HEK293 (cell line): ENCODE data around the gene MAP1LC3A.

Source experiments
- CTCF ChIP-seq: fragments of 450-650 bp; formaldehyde crosslinking; IDR thresholded peaks from 2 replicates; pipeline ENCODE4 v1.5.1; 2016; ENCODE audit warnings: missing biosample characterization, missing genetic modification characterization
- PBX3 ChIP-seq: sonication (generic); formaldehyde crosslinking; IDR thresholded peaks from 2 replicates; pipeline ENCODE4 v1.8.1; 2022; ENCODE audit warnings: mild to moderate bottlenecking, moderate library complexity, missing genetic modification reagents
- SP7 ChIP-seq: fragments of 450-650 bp; formaldehyde crosslinking; IDR thresholded peaks from 2 replicates; pipeline ENCODE4 v1.5.1; 2016; ENCODE audit warnings: missing biosample characterization, missing genetic modification characterization
- TCF7L2 ChIP-seq: IDR thresholded peaks from 2 replicates; pipeline ENCODE4 v1.6.1; 2011; ENCODE audit warnings: low read depth, mild to moderate bottlenecking, inconsistent platforms, low read length, moderate library complexity, borderline replicate concordance
- ZBTB10 ChIP-seq: fragments of 450-650 bp; formaldehyde crosslinking; IDR thresholded peaks from 2 replicates; pipeline ENCODE4 v1.5.1; 2016; ENCODE audit warnings: missing biosample characterization, missing genetic modification characterization
- ZNF121 ChIP-seq: fragments of 450-650 bp; formaldehyde crosslinking; IDR thresholded peaks from 2 replicates; pipeline ENCODE4 v1.5.1; 2016; ENCODE audit warnings: missing biosample characterization, missing genetic modification characterization
- ZNF23 ChIP-seq: fragments of 450-650 bp; formaldehyde crosslinking; IDR thresholded peaks from 2 replicates; pipeline ENCODE4 v1.5.1; 2016; ENCODE audit warnings: missing biosample characterization, missing genetic modification characterization, borderline replicate concordance
- ZNF311 ChIP-seq: fragments of 450-650 bp; formaldehyde crosslinking; IDR thresholded peaks from 2 replicates; pipeline ENCODE4 v1.5.1; 2017; ENCODE audit warnings: missing biosample characterization, missing genetic modification characterization, borderline replicate concordance
- ZNF362 ChIP-seq: fragments of 450-650 bp; formaldehyde crosslinking; IDR thresholded peaks from 2 replicates; pipeline ENCODE4 v1.5.1; 2016; ENCODE audit warnings: missing biosample characterization, missing genetic modification characterization
- ZNF549 ChIP-seq: fragments of 450-650 bp; IDR thresholded peaks from 2 replicates; pipeline ENCODE4 v1.5.1; 2018; ENCODE audit warnings: missing biosample characterization, missing genetic modification characterization, mild to moderate bottlenecking, inconsistent platforms, moderate library complexity
- ZNF677 ChIP-seq: fragments of 450-650 bp; IDR thresholded peaks from 2 replicates; pipeline ENCODE4 v1.5.0; 2018; ENCODE audit warnings: missing biosample characterization, mild to moderate bottlenecking, missing genetic modification characterization, moderate library complexity
- ZNF747 ChIP-seq: fragments of 450-650 bp; formaldehyde crosslinking; IDR thresholded peaks from 2 replicates; pipeline ENCODE4 v1.5.1; 2016; ENCODE audit warnings: missing biosample characterization, missing genetic modification characterization
- ZNF785 ChIP-seq: fragments of 450-650 bp; formaldehyde crosslinking; IDR thresholded peaks from 2 replicates; pipeline ENCODE4 v1.5.1; 2016; ENCODE audit warnings: missing biosample characterization, missing genetic modification characterization
- ZSCAN18 ChIP-seq: fragments of 450-650 bp; formaldehyde crosslinking; IDR thresholded peaks from 2 replicates; pipeline ENCODE4 v1.5.1; 2016; ENCODE audit warnings: missing biosample characterization, missing genetic modification characterization

GRCh38 chr20:34578025-34578424 lies 19.5 kb downstream of the MAP1LC3A start:
- no peak for TF ChIP-seq ZBTB10 (tag by site-specific recombination)
- TF ChIP-seq TCF7L2 = no peak
- no peak for TF ChIP-seq ZNF785 (tag by site-specific recombination)
- TF ChIP-seq SP7 (tag by site-specific recombination) = no peak
- TF ChIP-seq PBX3 = no peak
- no peak for TF ChIP-seq ZNF311 (tag by site-specific recombination)
- no peak for TF ChIP-seq CTCF
- no peak for TF ChIP-seq ZNF121 (tag by site-specific recombination)
- no peak for TF ChIP-seq ZNF362
- TF ChIP-seq ZNF549 = no peak
- no peak for TF ChIP-seq ZSCAN18 (tag by site-specific recombination)
- TF ChIP-seq ZNF677 (tag by site-specific recombination) = no peak
- TF ChIP-seq ZNF747 (tag by site-specific recombination) = no peak
- TF ChIP-seq ZNF23 = no peak
